ENCODE data around the gene LPAR6.
"Not testable (repeated sequence)": the region's sequence is repeated elsewhere in the genome, so short reads cannot be mapped to it uniquely, and the experiment has no call there.

LPAR6 gene, protein sequence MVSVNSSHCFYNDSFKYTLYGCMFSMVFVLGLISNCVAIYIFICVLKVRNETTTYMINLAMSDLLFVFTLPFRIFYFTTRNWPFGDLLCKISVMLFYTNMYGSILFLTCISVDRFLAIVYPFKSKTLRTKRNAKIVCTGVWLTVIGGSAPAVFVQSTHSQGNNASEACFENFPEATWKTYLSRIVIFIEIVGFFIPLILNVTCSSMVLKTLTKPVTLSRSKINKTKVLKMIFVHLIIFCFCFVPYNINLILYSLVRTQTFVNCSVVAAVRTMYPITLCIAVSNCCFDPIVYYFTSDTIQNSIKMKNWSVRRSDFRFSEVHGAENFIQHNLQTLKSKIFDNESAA

DNA sequence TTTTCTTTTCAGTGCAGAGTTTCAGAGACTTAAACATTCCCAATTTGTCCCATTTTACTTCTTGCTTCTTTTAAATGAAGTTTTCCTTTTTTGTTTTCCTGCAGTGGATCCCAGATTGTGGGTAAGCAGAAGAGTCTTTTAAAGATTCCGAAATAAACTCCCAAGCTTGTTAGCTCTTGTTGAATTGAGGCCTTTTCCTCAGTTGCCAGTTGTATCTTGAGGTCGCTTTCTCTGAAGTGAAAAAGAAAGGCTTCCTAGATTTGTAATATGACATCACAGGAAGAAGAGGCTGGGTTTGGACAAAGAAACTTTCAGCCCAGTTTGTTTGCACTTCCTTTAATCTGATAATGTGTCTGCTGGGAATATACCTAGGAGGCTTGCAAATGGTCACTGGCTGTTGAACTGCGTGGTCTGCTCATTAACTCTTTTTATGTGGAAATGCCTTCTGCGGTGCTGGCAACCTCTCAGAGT, at the start of gene LPAR6:
Gene LPAR6, minus strand, starts transcription at position 233 of the 471 bp plus-strand sequence. CDS start 690 bp downstream, outside the sequence.
- DNase-seq, result peak; percentile 33

- DNase-seq, result no peak
These were observed 44.8 kb upstream of the LPAR6 start for GRCh38 chr13:48457578-48458242.

GRCh38 chr13:48456546-48456945, 43.6 kb upstream of the LPAR6 start:
- no peak for DNase-seq

DNA sequence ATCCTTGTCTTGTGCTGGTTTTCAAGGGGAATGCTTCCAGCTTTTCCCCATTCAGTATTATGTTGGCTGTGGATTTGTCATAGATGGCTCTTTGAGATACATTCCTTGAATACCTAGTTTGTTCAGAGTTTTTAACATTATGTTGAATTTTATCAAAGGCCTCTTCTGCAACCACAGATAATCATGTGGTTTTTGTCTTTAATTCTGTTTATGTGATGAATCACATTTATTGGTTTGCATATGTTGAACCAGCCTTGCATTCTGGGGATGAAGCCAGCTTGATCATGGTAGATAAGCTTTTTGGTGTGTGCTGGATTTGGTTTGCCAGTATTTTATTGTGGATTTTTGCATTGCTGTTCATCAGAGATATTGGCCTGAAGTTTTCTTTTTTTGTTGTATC, 38.3 kb upstream of the LPAR6 start:
- not testable (repeated sequence) for DNase-seq

DNA sequence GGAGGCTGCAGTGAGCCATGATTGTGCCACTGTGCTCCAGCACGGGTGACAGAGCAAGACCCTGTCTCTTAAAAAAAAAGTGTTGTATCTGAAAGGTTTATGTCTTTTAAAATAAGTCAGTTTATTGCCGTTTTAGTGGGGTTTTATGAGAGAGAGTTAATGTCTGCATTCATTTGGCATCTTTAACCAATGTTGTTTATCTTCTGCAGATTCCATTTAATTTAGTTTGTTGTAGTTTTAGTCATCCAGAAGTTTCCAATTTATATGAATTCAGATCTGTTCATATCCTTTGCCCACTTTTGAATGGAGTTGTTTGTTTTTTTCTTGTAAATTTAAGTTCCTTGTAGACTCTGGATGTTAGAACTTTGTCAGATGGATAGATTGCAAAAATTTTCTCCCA, 36.7 kb upstream of the LPAR6 start:
- DNase-seq, result no peak

- no peak for DNase-seq
These were observed 36.2 kb upstream of the LPAR6 start for GRCh38 chr13:48448959-48449614.

DNA sequence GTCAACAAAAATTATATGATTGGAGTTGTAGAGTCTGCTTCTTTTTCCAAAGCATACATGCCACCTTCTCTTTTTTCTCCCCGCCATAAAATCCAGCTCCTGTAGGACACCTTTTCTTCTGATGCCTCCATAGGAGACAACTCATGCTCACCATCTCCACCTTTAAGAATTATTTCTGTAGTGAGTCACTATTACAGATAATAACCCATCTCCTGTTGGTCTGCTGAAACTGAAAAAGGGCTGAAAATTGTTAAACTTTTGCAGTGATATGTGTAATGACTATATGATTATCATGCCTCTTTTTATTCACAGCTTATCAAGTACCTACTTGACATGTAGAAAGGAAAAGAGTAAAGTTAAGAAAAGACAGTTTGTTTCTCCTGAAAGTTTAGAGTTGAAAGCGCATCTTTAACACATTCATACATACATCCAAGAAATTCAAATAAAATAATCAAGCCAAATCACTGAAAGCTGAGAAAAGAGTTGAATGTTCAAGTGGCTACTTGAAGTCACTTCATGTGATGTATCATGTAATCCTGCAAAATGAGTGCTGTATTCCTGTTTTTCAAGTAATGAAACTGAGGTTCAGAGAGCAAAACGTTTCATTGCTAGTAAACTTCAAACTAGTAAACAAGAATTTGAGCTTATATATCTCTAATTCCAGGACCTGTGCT, 35.5 kb upstream of the LPAR6 start:
- DNase-seq, result no peak

GRCh38 chr13:48446464-48446863, 33.6 kb upstream of the LPAR6 start:
- DNase-seq, result no peak

- no peak for DNase-seq
These were observed 30.7 kb upstream of the LPAR6 start for GRCh38 chr13:48443442-48444208.

- DNase-seq, result peak; percentile 59
These were observed 24.5 kb upstream of the LPAR6 start for GRCh38 chr13:48437371-48437770.

DNA sequence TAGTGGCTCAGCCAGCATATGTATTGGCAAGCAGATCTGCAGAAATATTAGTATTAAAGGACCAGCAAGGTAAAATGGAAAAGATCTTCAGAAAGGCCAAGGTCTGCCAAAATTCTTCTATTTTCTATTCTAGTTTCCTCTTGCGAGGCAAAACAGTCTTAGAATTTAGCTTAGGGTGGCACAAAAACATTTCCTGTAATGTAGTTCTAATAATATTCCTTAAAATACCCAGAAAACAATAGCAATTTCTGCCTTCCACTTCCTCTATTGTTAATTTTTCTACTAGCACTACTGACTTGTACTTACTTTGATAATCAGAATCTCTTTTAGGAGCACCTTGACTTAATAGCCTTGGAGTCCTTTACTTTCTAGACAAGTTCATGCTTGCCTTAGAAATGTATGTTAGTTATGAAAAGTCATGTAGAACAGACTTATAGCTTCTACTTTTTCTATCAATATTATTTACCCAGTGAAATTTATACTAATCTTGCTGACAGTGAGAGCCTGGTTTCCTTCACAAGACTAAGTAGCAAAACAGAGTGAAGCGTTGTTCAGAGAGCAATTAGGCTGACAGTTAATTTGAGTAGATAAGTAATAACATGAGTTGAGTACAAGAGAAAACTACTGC, 23.9 kb upstream of the LPAR6 start:
- DNase-seq, result no peak

- DNase-seq, result no peak
These were observed 21.3 kb upstream of the LPAR6 start for GRCh38 chr13:48434200-48434599.

GRCh38 chr13:48431987-48432615, 19.2 kb upstream of the LPAR6 start:
- no peak for DNase-seq

DNA sequence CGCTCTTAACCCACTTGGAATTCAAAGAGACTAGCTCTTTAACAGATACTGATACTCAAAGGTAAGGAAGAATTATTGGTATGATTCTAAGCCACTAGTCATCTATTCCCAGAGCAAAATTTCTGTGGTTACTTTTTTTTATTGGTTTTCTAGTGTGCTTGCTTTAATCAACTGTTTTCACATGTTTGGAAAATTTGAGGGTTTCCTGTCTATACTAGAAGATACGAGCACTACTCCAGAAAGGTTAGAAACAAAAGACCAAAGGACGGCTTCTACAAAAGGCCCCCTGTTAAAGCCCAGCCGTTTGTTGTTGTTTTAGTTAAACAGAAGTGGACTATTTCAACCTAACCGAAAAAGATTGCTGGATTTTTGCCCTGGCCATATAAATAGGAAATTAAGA, 18.5 kb upstream of the LPAR6 start:
- DNase-seq, result no peak

DNA sequence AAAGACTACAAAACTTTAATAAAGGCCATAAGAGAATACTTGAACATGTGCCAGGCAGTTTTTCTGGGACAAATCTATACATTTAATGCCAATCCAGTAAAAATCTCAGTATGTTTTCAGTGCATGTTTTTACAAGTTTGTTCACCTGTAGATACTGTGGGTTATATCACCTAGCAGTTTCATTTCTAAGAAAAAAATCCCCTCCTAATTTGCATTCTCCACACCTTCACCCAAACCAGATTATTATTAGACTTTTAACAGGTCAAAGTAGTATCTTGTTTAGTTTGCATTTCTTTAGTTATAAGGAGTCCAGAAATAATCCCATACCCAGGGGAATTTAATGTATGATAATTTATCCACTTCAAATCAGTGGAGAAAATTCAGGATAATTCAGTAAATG, 17.0 kb upstream of the LPAR6 start:
- no peak for DNase-seq

DNA sequence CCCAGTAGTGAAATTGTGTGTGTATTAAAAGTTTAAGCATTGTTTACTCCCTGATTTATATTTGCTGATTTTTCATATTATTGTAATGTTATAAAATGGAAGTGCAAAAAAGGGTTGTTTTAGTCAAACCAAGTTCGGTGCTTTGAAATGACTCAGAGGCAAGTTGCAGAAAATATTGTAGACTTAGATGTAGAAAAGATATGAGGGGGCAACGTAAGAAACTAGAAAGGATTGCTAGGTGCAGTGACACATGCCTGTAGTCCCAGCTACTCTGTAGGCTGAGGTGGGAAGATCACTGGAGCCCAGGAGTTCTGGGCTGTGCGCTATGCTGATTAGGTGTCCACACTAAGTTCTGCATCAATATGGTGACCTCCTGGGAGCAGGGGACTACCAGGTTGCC, 16.1 kb upstream of the LPAR6 start:
- DNase-seq, result no peak

DNA sequence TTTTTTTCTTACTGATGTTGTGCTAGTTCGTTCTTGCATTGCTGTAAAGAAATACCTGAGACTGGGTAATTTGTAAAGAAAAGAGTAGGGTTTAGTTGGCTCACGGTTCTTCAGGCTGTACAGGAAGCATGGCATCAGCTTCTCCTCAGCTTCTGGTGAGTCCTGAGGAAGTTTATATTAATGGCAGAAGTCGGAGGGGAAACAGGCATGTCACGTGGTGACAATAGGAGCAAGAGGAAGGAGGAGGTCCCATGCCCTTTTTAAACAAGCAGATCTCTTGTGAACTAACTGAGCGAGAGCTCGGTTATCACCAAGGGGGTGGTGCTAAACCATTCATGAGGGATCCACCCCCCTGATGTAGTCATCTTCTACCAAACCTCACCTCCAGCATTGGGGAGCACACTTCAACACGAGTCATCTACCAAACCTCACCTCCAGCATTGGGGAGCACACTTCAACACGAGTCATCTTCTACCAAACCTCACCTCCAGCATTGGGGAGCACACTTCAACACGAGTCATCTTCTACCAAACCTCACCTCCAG, 13.9 kb upstream of the LPAR6 start:
- not testable (repeated sequence) for DNase-seq

DNA sequence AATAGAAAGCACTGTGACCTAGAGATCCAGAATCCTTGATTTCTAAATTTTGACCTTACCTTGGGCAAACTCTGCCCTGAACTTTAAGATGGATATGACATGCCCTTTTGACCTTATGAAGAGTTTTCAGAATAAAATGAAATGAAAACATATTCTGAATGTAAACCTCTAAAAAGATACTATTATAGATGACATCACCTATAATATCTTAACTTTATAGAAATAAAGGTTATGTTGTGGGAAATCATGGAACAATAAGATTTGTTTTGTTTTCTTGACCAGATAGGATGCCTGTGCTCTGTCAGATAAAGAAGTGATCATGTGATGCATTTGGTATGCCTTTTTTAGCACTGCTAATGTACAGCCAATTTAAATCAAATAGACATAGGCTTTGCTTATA, 13.1 kb upstream of the LPAR6 start:
- no peak for DNase-seq

DNA sequence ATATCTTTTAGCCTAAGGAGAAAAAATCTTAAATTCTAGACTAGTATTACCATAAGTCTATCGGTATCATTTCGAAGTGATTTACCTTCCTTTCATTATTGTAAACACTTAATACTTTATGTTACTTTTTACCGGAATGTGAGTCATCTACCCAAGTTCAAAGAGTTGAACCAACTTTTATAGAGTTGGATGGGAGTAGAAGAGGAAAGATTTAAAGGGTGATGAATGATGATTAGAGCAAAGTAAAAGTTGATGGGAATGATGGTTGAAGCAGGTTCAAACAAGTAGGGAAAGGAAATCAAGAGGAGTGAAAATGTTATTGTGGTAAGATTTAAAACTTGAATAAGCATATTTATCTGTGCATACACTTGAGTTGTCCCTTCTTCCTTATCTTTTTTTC, 11.3 kb upstream of the LPAR6 start:
- no peak for DNase-seq

- DNase-seq, result not testable (repeated sequence)
These were observed 9.1 kb upstream of the LPAR6 start for GRCh38 chr13:48422003-48422402.

DNA sequence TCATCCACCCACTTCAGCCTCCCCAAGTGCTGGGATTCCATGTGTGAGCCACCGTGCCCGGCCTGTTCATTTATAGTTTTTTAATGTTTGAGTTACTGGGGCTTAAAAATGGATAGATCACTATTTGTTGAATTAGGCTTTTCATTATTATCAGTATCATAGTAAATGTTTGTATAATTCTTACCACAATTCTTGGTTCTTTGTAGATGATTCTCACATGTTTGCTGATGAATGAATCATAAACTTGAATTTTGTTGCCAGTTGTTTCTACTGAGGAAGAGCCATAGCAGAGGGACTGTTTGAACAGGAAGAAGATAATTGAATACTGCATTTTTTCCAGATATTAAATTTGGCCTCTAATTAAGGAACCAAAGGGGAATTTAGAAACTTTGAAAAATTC, 2.6 kb upstream of the LPAR6 start:
- no peak for DNase-seq
